ENCODE data around the gene KCNJ6. TPM values are rescaled to one million over a fixed set of nuclear protein-coding genes. Genes with fewer than 3 reads are reported as not detected.
A peak's percentile ranks its signal among the peaks of the same experiment; 100 is the strongest.
"Not testable (repeated sequence)": the region's sequence is repeated elsewhere in the genome, so short reads cannot be mapped to it uniquely, and the experiment has no call there.

The KCNJ6 gene
- total and polyA plus RNA-seq, 2 of the 8 experiments (the other 6 are each of a cell fraction or from before 2014, with no cell fraction given) = 0.51 to 1.2 TPM

- H2BK120ac ChIP-seq (replicated peaks; ENCODE audit: low read depth, low read length); H2BK12ac ChIP-seq (ENCODE audit: low read depth, low read length); H4K91ac ChIP-seq (replicated peaks; ENCODE audit: insufficient read length, low read length); H3K23me2 ChIP-seq (ENCODE audit: low read depth, low read length); H4K20me1 ChIP-seq (replicated peaks in 1 of 2; ENCODE audit: control insufficient read depth in 1 of 2, insufficient read depth in 2 of 2, low read length in 2 of 2); H3K4ac ChIP-seq (replicated peaks; ENCODE audit: insufficient read length, low read depth, low read length); H3K9me3 ChIP-seq (ENCODE audit: insufficient read depth in 2 of 2, low read depth in 1 of 2, low read length in 1 of 2); H2AK5ac ChIP-seq (ENCODE audit: low read depth, low read length); H3K4me3 ChIP-seq (ENCODE audit: extremely low read depth in 1 of 4, insufficient read depth in 2 of 4, low read depth in 3 of 4, low read length in 4 of 4); H3K79me1 ChIP-seq (ENCODE audit: low read depth, low read length); H3K4me1 ChIP-seq (replicated peaks in 1 of 4; ENCODE audit: control insufficient read depth in 3 of 4, insufficient read depth in 4 of 4, low read length in 3 of 4); H2AFZ ChIP-seq (ENCODE audit: low read length); H4K8ac ChIP-seq (ENCODE audit: extremely low read depth, insufficient read depth, low read length); DNase-seq (ENCODE audit: low read depth in 1 of 2, low spot score in 2 of 2); H3K56ac ChIP-seq (replicated peaks; ENCODE audit: insufficient read length, low read depth, low read length); H3K4me2 ChIP-seq (ENCODE audit: insufficient read depth in 1 of 2, low read depth in 2 of 2, low read length in 2 of 2); H3K27me3 ChIP-seq (replicated peaks in 1 of 4; ENCODE audit: control insufficient read depth in 3 of 4, extremely low read depth in 1 of 4, insufficient read depth in 3 of 4, low read length in 3 of 4); H3K14ac ChIP-seq (ENCODE audit: insufficient read length); H3K36me3 ChIP-seq (ENCODE audit: control insufficient read depth in 2 of 4, insufficient read depth in 4 of 4, low read length in 3 of 4); H3K27ac ChIP-seq (ENCODE audit: low read depth, low read length); H3K9ac ChIP-seq (replicated peaks in 1 of 4; ENCODE audit: extremely low read depth in 1 of 4, low read depth in 3 of 4, low read length in 3 of 4); H3K23ac ChIP-seq (ENCODE audit: insufficient read length); FAIRE-seq; H3K79me2 ChIP-seq (ENCODE audit: control insufficient read depth in 1 of 2, insufficient read depth in 2 of 2, low read length in 2 of 2); H3K18ac ChIP-seq (ENCODE audit: extremely low read depth, low read length); H4K5ac ChIP-seq (ENCODE audit: insufficient read length, low read depth, low read length); H2BK15ac ChIP-seq (ENCODE audit: low read length): not testable (repeated sequence)
- POLR2A ChIA-PET (ENCODE audit: partially characterized antibody) = interaction anchor here (0.8 to 1.3 kb wide), 4 partner anchors 11 to 53 kb away, joined by 3 to 7 read pairs (median 4); no protein-coding TSS in a partner anchor
- 0 out of 2 replicates have a peak, but pooled peaks have one; percentile 21 for TF ChIP-seq KDM1A (IDR thresholded peaks at IDR 0.05; ENCODE audit: borderline replicate concordance, low read length)
- Histone ChIP-seq H2BK5ac (ENCODE audit: low read depth, low read length) (peak overlapping the region; percentile 60; the same call in 1 of the 2 replicates), H2BK20ac (ENCODE audit: low read length) (peak overlapping the region; percentile 17; the same call in 1 of the 2 replicates)
- CTCF ChIA-PET (ENCODE audit: partially characterized antibody) = interaction anchor here (0.7 to 3.9 kb wide), 27 partner anchors 8 to 483 kb away, joined by 3 to 16 read pairs (median 4); no protein-coding TSS in a partner anchor
Measured at GRCh38 chr21:37643862-37644261, 272.4 kb downstream of the KCNJ6 start.
